ENCODE data around the gene SMIM20.

- TF ChIP-seq GATA3 (IDR thresholded peaks at IDR 0.05; ENCODE audit: low read depth, low read length) (no peak), GATA2 (IDR thresholded peaks at IDR 0.05; ENCODE audit: low read depth, low read length) (no peak)
Observed at GRCh38 chr4:25867781-25868294, 46.2 kb upstream of the SMIM20 start.

Measured in SH-SY5Y (cell line).